Measurements from ENCODE around the gene TRIM14.
"Not testable (repeated sequence)": the region's sequence is repeated elsewhere in the genome, so short reads cannot be mapped to it uniquely, and the experiment has no call there.

Gene TRIM14

DNA sequence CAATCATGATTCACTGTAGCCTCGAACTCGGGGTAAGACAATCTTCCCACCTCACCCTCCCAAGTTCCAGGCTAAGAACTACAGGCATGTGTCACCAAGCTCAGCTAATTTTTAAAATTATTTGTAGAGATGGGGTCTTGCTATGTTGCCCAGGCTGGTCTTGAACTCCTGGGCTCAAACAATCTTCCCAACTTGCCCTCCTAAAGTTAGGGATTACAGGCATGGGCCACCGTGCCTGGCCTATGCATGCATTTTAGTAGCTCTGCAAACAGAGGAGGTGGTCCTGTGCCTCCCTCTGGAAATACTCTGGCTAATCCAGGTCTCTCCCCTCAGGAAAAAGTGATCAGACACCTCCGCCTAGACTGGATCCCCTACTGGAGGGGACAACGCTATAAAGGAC lies 21.5 kb upstream of the TRIM14 start:
- no peak for DNase-seq

- DNase-seq, result no peak
Measured at GRCh38 chr9:98136489-98136888, 17.5 kb upstream of the TRIM14 start.

GRCh38 chr9:98135938-98136337 lies 16.9 kb upstream of the TRIM14 start:
- no peak for DNase-seq

- DNase-seq, result no peak
Measured at GRCh38 chr9:98135558-98135934, 16.5 kb upstream of the TRIM14 start.

DNA sequence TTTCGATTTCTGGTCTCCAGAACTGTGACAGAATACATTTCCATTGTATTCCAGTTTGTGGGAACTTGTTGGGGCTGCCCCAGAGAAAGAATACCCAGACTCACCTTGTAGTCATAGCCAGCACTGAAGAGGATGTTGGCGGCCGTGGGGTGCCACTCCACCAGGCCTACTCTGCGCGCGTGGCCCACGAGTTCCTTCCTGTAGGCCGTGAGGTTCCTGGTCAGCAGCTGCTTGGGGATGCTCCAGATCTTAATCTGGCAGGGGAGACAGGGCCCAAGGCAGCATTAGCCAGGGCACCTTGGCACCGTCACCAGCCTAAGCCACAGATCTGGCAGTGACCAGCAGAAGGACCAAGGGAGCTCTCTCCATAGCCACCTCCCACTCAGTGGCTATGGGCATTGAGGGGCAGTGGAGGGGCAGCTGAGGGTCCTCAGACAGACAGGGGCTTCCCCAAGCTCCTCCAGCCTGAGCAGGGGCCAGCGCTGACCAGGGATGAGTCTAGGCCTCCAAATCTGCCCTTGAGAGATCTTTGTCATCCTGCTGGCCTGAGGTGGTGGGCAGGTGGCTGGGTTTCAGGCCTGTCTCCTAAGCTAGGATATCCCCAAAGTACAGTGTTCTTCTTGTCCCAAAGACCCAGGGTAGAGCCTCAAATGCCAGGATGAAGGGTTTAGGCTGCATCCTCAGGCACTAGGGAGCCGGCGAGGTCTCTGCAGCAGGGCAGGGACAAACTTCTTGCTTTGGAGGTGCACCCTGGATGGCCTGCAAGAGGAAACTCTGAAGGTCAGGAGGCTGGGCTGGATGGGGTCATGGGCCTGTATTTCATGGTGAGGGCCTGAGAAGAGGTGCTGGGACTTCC lies 15.9 kb upstream of the TRIM14 start:
- DNase-seq, result no peak

DNA sequence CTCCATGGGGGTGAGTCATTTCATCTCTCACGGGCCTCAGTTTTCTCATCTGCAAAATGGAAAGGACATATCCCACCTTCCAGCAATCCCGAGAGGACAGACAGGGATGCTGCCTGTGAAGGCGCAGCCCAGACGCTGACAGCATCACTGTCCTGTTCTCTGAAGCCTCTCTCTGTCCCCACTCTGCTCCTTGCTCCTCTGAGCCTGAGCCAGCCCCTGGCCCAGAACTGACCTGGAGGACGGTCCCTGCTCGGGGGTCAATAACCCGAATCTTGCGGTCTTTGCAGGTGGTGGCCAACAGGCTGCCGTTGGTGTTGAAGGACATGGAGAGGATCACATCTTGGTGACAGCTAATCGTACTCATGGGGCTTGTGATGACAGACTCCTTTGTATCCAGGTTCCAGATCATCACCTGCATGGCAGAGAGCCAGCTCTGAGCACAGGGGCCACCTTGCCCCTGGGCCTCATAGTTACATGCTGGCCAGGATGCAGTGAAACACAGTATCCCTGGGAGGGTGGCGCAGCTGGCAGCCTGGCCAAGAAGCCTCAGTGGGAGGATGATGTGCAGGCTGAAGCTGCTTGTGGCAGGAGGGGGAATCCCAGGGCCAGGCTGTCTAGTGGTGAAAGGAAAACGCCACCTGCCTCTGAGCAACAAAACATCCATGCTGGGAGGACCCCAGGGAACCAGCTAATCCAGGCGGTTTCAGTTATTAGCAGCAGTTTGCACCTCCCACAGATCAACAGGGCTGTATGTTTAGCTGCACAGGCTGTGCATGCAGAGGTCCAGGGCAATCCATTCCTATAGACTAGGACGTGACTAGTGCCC lies 14.0 kb upstream of the TRIM14 start:
- no peak for DNase-seq

DNA sequence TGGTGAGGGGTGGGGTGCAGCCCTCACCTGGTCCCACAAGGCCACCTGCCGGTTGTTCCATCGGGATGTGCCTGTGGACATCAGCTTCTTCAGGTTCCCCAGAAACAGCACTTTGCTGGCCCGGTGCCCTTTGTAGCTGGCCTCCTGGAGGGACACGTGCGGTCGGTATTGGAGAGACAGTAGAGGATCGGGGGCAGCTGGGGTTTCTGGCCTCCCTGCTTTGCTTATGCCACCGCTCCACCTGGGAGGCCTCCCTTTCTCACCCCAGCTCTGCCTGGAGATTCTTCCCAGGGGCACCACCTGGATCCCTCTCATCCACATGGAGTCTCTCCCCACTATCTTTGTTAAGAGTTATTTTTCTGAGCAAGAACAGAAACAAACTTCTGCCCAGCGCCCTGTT lies 13.1 kb upstream of the TRIM14 start:
- DNase-seq, result no peak

GRCh38 chr9:98130576-98131228 lies 11.7 kb upstream of the TRIM14 start:
- DNase-seq, result no peak

DNA sequence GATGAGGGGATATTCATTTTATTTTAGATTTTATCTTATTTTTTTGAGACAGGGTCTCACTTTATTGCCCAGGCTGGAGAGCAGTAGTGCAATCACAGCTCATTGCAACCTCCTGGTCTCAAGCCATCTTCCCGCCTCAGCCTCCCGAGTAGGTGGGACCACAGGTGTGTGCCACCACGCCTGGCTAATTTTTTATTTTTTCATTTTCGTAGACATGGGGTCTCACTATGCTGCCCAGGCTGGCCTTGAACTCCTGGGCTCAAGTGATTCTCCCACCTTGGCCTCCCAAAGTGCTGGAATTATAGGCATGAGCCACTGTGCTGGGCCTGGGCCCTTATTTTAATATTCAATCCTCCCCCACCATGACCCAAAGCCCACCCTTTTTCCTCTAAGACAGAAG lies 11.0 kb upstream of the TRIM14 start:
- not testable (repeated sequence) for DNase-seq

GRCh38 chr9:98129451-98129881 lies 10.4 kb upstream of the TRIM14 start:
- no peak for DNase-seq

GRCh38 chr9:98128316-98128715 lies 9.3 kb upstream of the TRIM14 start:
- DNase-seq, result no peak

DNA sequence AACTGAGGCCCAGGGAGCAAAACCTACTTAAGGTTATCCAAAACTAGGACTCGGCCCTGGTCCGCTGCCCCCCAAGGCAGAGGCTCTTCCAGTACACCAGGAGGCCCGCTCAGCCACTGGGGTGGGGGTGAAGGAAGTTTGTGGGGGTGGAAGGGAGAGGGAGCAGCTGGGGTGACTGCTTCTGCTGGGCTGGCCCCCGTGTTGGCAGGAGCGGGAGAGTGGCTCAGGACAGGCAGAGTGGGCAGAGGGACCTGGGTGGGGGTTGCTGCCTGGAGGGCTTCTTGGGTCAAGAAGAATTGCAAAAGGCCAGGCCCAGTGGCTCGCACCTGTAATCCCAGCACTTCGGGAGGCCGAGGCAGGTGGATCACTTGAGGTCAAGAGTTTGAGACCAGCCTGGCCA lies 8.2 kb upstream of the TRIM14 start:
- no peak for DNase-seq

DNA sequence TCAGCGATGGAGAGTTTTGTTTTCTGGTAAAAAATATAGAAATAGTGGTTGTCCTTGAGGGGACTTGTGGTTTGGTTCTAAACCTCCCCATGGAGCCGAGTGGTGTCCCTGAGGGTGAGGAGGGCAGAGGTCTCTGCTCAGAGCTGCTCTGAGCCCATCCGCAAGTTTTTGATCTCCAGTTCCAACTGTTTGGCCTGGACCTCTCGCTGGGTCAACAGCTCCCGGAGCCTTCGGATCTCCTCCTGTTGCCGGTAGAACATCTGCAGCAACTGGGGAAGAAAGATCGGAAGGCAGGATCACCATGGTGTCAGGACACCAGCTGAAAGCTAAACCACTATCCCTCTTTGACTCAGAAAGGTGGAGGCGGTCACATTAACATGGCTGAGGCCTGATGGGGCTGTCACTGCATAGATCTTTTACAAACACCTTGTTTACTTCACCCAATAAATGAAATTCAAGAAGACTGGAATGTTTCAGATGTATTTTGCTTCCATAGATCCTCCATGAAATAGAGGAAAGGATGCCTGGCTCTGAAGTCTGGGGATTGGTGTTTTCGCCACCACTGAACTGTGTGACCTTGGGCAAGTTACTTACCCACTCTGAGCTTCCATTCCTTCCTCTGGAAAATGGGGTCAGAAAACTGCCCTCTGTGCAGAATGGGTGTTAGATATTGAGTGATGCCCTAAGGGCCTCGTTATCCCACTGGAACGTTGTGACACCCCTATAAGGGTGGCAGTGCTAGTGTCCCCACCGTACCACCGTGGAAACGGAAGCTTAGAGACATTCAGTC lies 5.8 kb upstream of the TRIM14 start:
- no peak for DNase-seq

GRCh38 chr9:98124091-98124490 lies 5.1 kb upstream of the TRIM14 start:
- not testable (repeated sequence) for DNase-seq

DNA sequence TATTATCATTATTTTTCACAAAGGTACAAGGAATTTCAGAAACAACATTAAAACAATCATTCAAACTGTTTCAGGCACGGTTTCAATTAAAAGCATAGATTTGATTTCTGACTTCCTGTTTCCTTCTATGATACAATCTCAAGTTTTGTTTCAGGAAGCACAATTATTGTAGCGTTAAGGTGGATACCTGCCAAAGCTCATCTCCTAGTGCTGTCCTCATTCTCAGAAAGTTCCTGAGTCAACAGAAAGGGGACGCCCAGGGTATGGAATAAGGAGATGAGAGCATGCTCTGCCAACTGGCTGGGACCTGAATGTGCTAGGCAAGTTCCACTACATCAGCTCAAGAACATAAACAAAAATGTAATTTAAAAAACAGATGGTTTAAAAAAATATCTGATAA lies 2.0 kb upstream of the TRIM14 start:
- DNase-seq, result peak; percentile 50

- DNase-seq, result no peak
Measured at GRCh38 chr9:98120476-98120875, 1.5 kb upstream of the TRIM14 start.

GRCh38 chr9:98117984-98118639 lies 910 bp downstream of the TRIM14 start:
- DNase-seq, result no peak

- not testable (repeated sequence) for DNase-seq
Measured at GRCh38 chr9:98117097-98117496, 1.9 kb downstream of the TRIM14 start.

DNA sequence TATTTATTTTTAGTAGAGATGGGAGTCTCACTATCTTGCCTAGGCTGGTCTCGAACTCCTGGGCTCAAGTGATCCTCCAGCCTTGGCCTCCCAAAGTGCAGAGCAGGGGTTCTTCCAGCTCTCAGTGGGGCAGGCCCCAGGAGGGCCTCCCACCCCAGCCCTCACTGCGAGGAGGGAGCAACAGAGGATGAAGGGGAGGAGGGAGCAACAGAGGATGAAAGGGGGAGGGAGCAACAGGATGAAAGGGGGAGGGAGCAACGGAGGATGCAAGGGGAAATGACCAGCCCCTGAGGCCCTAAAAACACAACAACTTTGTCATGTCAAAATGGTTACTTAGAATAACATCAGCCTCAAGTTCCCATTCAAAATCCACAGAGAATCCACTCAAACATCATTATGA lies 10.0 kb downstream of the TRIM14 start:
- DNase-seq, result no peak

GRCh38 chr9:98108531-98109031 lies 10.4 kb downstream of the TRIM14 start:
- DNase-seq, result no peak

DNA sequence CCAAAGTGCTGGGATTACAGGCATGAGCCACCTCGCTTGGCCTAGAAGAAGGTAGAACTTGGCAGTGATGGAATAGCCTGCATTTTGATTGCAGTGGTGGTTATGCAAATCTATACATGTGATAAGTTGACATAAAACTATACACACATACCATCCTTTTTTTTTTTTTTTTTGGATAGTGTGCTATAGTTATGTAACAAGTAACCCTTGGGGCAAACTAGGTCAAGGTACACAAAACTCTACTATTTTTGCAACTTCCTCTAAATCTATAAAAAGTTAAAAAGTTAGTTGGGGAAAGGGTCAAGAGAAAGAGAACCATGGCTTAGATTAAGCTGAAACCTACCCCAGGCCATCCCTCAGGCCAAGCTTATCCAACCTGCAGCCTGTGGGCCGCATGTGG lies 11.1 kb downstream of the TRIM14 start:
- DNase-seq, result no peak

DNA sequence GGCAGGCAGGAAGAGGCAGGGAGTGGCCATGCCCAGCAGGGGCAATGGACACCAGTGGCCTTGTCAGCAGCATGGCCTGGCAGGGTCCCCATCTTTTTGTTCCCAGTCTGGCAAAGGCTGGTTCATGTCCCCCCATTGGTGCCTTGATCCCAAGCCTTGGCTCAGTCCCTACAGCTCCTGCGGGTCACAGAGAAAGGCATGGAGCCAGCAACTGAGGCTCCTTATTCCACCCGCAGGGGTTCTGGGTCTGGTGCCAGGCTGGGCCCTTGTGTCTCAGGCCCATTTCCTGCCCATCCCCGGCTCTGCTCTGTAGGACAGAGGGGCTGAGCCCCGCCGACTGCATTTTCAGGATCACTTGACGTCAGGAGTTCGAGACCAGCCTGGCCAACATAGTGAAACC lies 14.0 kb downstream of the TRIM14 start:
- no peak for DNase-seq

All from kidney glomerular epithelial cell (primary cell).